ENCODE results near the gene CDH4. TPM values are rescaled to one million over a fixed set of nuclear protein-coding genes. Genes with fewer than 3 reads are reported as not detected.

The CDH4 gene
- total and polyA plus RNA-seq, 8 donors: under 0.01 to 2.2 (median 0.11) TPM; not detected in 2

GRCh38 chr20:61340157-61340556 is 88.1 kb downstream of the CDH4 start:
- no peak for DNase-seq
- TF ChIP-seq EP300 (IDR thresholded peaks at IDR 0.05): no peak
- TF ChIP-seq POLR2A (IDR thresholded peaks at IDR 0.05): no peak
- no peak for TF ChIP-seq POLR2AphosphoS5 (IDR thresholded peaks at IDR 0.05)
- TF ChIP-seq CTCF (IDR thresholded peaks at IDR 0.05): no peak
- intact Hi-C loops (cut with DNase I; ENCODE audit: low total_unique reads): no loop called here
- no peaks in the 10 kb centered on the region for H3K4me1 ChIP-seq
- H3K27ac ChIP-seq: no peak overlapping the region
- H3K36me3 ChIP-seq: no peaks in the 10 kb centered on the region
- no peaks in the 10 kb centered on the region for H3K9me3 ChIP-seq
- WGBS, 5 donors: 75 to 82% (median 79%) methylated on average over 5 of the region's 5 CpGs
- peaks cover 0 to 11% (median 0%) of the 10 kb centered on the region in 3 donors for H3K27me3 ChIP-seq
- H3K4me3 ChIP-seq: no peak overlapping the region

- Histone ChIP-seq H3K27ac (no peak overlapping the region), H3K4me3 (no peak overlapping the region), H3K36me3 (no peaks in the 10 kb centered on the region), H3K9me3 (no peaks in the 10 kb centered on the region), H3K4me1 (no peaks in the 10 kb centered on the region), H3K27me3 (peaks cover 0 to 24% (median 0%) of the 10 kb centered on the region in 3 donors)
- 80 to 92% (median 85%) methylated on average over 5 of the region's 5 CpGs for WGBS, 5 donors
- intact Hi-C loops (cut with DNase I; ENCODE audit: low total_unique reads): no loop called here
- DNase-seq: no peak
- TF ChIP-seq POLR2A (IDR thresholded peaks at IDR 0.05) (no peak), POLR2AphosphoS5 (IDR thresholded peaks at IDR 0.05) (no peak), CTCF (IDR thresholded peaks at IDR 0.05) (no peak), EP300 (IDR thresholded peaks at IDR 0.05) (no peak)
These were observed 89.5 kb downstream of the CDH4 start for GRCh38 chr20:61341605-61342004.

- Histone ChIP-seq H3K27ac (no peak overlapping the region), H3K27me3 (peaks cover 0 to 32% (median 0%) of the 10 kb centered on the region in 3 donors), H3K4me3 (no peak overlapping the region), H3K36me3 (no peaks in the 10 kb centered on the region), H3K4me1 (no peaks in the 10 kb centered on the region), H3K9me3 (no peaks in the 10 kb centered on the region)
- 64 to 74% (median 71%) methylated on average over 9 of the region's 9 CpGs for WGBS, 5 donors
- DNase-seq: no peak
- intact Hi-C loops (cut with DNase I; ENCODE audit: low total_unique reads): no loop called here
- TF ChIP-seq EP300 (IDR thresholded peaks at IDR 0.05): no peak
- no peak for TF ChIP-seq CTCF (IDR thresholded peaks at IDR 0.05)
- TF ChIP-seq POLR2A (IDR thresholded peaks at IDR 0.05): no peak
- TF ChIP-seq POLR2AphosphoS5 (IDR thresholded peaks at IDR 0.05): no peak
These were observed 91.9 kb downstream of the CDH4 start for GRCh38 chr20:61343934-61344333.

- Histone ChIP-seq H3K27me3 (peaks cover 0 to 44% (median 0%) of the 10 kb centered on the region in 3 donors), H3K27ac (no peak overlapping the region), H3K4me3 (no peak overlapping the region), H3K36me3 (no peaks in the 10 kb centered on the region), H3K4me1 (no peaks in the 10 kb centered on the region), H3K9me3 (no peaks in the 10 kb centered on the region)
- intact Hi-C loops (cut with DNase I; ENCODE audit: low total_unique reads): no loop called here
- no peak for DNase-seq
- no peak for TF ChIP-seq POLR2AphosphoS5 (IDR thresholded peaks at IDR 0.05)
- TF ChIP-seq CTCF (IDR thresholded peaks at IDR 0.05): no peak
- TF ChIP-seq EP300 (IDR thresholded peaks at IDR 0.05): no peak
- TF ChIP-seq POLR2A (IDR thresholded peaks at IDR 0.05): no peak
- 38 to 53% (median 44%) methylated on average over 8 of the region's 8 CpGs for WGBS, 5 donors
These were observed 93.6 kb downstream of the CDH4 start for GRCh38 chr20:61345656-61346055.
